ENCODE results near the gene NPPA.

- TF ChIP-seq CTCF (IDR thresholded peaks at IDR 0.05) (no peak), EZH2 (IDR thresholded peaks at IDR 0.05) (no peak)
Observed at GRCh38 chr1:11807133-11807532, 40.5 kb downstream of the NPPA start.
